HG03103 (cell line): ENCODE measurements around the gene SPTB.
A peak's percentile ranks its signal among the peaks of the same experiment; 100 is the strongest.

Experiments
- ATAC-seq: cut with Tn5 transposase; IDR thresholded peaks from one replicate; pipeline ENCODE4 v1.9.1; 2021; ENCODE audit warnings: low read depth; ENCODE audit not compliant: unreplicated experiment

Gene SPTB

GRCh38 chr14:64769096-64770020, 110.3 kb downstream of the SPTB start:
- no peak for ATAC-seq

DNA sequence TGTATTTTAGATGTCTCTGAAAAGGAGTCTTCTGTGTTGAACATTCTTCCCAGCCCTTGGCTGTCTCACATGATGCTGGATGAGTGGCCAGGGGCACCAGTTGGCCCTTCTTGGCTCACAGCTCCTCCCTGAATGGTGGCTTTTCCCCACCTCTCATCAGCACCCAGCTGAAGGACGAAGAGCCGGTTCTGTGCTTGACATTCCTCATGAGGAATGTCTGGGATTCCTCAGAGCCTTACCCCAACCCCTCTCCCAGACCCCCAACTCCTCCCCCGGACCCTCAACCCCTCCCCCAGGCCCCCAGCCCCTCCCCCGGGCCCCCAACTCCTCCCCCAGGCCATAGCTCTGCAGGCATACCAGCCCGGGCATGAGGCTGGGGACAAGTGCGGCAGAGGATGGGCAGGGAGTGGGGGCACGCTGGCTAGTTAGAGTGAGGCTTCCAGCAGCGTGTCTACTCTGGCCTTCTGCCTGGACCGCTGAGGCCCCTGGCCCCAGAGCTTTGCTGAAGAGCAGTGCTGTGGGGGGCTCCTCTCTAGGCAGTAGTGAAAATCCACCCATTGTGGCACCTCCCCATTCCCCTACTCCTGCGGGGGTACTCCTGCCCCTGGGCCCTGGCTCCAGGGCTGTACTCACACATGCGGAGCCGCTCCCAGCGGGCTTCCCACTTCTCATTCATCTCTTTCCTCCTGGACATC, 111.2 kb downstream of the SPTB start:
- no peak for ATAC-seq

DNA sequence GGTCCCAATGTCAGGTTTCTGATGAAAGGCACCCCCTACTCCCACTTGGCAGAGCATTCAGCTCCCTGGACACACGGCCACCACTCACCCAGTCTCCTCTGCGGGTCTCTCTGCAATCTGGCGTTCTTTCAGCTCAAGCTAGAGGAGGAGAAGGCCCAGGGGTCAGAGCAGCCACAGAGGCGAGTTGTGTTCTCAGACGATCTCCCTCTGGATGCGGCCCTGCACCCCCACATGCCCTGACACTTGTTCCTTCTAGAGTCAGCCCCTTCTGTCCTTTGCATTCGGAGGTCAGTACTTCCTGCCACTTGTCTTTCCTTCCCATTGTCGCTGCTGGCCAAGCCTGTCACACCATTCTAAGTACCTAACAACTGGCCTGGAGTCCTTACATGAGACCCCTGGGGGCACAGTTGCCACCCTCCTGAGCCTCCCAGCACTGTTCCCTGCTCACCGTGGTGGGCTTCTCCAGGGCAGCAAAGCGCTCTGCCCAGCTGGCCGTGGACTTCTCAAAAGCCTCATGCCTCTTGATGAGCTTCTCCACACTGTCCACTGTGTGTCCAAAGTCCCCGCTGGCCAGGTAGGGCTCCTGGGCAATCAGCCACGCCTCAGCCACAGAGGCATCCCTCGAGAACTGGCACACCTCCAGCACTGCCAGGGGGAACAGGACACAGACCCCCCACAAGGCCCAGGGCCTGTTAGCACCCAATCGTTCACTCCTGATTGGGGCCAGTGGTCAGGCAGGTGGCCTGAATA, 112.3 kb downstream of the SPTB start:
- ATAC-seq = no peak

DNA sequence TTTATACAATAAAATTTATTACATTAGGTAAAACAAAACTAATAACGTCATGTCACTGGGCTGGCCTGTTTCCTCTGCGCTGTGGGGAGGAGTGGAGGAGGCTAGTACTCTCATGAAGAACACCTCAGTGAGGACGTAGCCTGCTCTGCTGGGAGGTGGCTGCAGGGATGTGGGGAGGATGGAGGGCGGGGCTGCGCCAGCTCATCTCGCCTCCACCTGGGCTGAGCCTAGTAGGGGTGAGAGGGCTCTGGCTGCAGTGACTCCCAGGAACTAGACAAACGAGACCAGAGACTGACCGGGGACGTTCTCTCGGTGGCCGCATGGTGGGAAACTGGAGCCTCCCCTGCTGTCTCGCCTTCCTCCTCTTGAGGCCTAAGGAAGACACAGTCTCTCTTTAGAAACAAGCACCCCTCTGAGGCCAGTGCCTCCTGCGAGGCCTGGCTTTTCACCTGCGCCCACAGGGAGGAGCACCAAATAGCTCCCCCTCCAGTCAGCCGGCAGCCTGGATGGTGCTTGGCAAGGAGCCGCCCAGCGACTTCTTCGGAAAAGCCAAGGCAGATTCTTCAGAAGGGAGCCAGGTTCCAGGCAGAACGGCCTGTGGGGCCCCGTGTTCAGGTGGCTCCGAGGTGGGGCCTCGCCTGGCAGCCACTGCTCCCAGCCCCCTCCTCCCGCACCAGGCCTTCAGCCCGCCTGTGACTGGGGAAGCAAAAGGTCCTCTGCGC, 113.1 kb downstream of the SPTB start:
- ATAC-seq = no peak

GRCh38 chr14:64765740-64766302, 113.9 kb downstream of the SPTB start:
- ATAC-seq = no peak

DNA sequence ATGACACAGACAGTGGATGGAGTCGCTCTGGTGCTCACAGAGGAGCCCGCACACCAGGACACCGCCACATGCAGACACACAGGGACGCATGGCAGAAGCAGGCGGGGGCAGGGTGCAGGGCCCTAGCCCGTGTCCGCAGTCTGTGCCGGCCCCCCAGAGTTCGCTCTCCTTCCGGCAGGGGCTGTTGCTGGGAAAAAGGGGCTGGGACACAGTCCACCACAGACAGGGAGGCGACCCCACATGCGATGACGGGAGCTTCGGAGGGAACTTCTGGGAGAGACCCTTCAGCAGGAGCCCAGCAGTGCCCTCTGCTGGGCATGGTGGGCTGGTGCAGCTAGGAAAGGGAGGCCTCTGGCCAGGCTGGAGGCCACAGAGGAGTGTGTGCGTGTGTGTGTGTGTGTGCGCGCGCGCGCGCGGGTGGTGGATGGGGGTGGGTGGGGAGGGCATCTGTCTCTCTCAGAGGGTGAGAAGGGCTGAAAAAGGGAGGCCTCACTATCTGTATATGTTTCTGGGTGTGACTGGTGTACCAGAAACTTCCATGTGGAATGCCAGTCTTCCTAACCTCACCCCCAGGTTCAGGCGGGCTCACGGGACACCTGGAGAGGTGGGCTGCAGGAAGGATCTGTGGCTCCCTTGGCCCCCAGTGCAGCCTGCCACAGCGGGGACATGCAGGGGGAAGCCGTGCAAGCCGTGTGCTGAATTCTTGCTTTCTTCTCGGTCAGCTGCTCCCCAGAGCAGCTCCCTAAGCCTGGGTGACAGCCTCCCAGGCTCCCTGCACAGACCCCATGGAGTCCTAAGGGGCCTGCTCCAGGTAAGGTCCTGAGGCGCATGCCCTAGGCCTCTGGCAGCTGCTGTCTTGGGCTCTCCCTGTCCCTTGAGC, 114.8 kb downstream of the SPTB start:
- ATAC-seq = peak; percentile 47

- no peak for ATAC-seq
These were observed 115.7 kb downstream of the SPTB start for GRCh38 chr14:64763801-64764621.

GRCh38 chr14:64763085-64763782, 116.5 kb downstream of the SPTB start:
- ATAC-seq = no peak

DNA sequence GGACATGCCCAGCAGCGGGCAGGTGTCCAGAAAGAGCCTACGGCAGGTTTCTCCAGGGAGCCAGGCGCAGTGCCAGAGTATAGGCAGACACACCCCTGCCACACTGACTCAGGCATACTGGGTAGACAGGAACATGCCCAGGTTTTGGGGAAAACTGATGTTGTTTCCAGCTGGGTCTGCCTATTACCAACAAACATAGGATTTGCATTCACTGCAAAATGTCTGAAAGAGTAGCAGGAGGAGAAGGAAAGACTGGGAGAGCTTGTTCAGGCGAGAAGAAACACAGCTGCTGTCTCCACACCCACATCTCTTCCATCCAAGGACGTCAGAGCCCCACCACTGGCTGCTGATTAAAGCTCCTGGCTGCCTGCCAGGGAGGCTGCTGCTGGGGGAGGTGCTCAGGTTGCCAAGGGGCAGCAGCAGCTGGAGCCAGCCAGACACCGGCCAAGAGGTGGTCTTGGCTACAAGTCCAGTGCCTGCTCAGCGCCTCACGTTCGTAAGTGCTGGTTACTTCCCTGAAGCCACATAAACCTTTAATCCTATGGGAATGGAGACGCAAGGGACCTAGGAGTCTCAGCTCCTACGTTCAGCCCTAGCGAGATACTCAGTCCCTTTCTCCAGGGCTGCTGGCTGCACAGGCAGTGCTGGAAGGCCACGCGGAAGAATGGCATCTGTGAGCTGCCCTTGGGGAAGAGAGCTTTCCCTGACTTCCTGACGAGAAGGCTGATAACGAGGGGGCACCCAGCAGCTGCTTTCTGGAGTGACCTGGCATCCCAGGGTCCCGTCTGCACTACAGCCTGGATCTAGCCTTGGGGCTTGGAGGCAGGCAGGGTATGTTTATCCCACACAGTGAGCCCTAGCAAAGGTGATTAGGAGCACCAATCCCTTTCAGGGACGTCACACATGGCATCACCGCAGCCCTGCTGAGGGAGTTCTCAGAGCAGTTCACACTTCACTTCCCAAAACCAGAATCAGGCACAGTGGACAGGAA, 117.4 kb downstream of the SPTB start:
- ATAC-seq = no peak

- ATAC-seq = no peak
These were observed 118.2 kb downstream of the SPTB start for GRCh38 chr14:64761441-64762043.

- ATAC-seq = no peak
These were observed 118.8 kb downstream of the SPTB start for GRCh38 chr14:64760916-64761315.

GRCh38 chr14:64760146-64760755, 119.5 kb downstream of the SPTB start:
- ATAC-seq = no peak

GRCh38 chr14:64759555-64759938, 120.2 kb downstream of the SPTB start:
- ATAC-seq = no peak

DNA sequence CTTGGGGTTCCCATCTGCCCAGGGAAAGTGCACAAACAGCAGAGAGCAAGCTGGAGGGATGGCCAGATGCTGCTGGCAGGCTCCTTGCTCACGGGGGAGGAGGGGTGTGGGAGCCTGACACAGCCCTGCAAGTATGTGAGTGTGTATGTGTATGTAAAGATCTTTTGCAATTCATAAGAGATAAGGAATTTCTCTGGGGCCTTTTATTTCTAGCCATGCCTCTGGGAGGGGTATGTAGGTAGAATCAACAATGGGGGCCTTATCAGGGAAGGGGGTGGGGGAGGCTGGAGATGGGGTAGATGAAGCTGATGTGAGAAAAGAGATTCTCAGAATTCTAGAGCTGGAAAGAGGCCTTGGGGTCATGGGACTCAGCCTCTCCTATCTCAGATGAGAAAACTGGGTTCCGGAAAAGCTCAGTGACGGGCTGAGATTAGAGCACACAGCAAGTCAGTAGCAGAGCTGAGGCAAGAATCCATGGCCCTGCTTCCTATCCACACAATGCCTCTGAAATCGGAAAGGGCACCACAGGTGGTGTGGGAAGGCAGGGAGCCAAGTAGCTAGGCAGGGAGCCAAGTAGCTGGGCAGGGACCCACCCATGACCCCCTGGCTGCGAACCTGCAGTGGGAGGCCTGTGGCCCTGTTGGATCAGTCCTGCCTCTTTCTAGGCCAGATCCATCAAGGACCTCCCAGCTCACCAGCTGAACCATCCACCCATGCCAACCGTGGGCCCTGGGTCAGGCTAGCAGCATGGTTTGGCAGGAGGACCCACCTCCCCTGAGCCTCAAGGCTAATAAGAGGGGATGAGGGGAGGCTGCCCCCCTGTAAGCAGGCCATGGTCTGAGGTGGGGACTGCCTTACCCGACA, 120.8 kb downstream of the SPTB start:
- no peak for ATAC-seq

DNA sequence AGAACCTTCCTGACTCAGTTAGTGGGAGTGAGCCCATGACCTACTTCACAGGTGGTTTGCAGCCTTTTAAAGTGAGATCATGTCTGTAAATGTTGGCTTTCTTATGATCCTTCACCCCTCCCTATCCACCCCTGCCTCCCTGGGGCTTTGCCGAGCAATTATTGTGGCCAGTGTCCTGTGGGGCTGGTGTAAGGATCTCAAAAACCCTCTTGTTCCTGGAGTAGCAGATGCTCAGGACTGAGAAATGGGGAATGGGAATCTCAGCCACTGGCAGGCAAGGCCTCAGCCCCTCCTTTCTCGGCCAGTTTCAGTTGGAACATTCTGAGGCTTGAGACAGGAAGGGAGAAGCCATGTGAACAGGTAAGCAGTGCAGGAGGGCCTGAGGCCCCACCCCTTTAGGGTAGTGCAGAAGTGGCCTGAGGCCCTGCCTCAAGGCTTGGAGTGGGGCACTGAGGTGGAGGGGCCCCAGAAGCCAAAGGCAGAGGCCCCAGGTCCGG, 121.6 kb downstream of the SPTB start:
- no peak for ATAC-seq
